Measurements from ENCODE around the gene OR1F1.

DNA sequence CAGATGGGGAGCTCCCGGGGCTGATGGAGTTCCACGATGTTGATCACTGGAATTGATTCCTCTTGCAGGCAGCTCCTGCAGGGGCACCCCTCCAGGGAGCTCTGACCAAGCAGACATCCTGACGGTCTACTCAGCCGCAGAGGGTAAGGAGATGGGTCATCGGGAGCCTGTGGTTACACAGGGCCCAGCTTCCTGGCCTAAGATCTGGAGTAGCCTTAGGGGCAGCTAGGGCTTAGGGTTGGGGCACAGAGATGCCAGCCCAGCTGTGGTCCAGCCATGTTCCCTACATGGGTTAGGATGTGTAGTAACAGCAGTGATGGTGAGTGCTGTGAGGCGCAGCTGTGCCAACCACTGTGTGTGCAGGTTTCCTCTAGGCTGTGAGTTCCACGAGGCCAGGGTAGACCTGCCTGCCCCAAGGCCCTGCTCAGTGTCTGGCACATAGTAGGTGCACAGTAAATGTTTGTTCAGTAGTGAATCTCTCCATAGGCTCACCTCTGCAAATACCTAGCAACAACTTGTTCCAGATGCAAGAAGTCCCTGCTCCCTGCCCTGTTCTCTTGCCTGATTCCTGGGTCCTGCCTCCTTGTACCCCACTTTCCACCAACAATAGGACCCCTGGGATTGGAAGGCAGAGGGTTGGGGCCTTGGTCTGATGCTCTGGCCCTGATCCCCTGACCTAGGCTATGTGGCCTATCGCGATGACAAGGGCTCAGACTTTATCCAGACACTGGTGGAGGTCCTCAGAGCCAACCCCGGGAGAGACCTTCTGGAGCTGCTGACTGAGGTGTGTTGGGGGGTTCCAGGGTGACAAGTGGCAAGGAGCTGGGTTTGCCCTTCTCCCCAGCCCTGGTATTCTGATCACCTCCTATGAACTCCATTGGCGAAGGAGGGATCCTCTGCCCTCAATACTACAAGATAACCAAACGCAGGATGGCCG, 39.5 kb upstream of the OR1F1 start:
- TF ChIP-seq EZH2 (IDR thresholded peaks at IDR 0.05; ENCODE audit: borderline replicate concordance, low read length) = no peak
- TF ChIP-seq, protein P1, sequence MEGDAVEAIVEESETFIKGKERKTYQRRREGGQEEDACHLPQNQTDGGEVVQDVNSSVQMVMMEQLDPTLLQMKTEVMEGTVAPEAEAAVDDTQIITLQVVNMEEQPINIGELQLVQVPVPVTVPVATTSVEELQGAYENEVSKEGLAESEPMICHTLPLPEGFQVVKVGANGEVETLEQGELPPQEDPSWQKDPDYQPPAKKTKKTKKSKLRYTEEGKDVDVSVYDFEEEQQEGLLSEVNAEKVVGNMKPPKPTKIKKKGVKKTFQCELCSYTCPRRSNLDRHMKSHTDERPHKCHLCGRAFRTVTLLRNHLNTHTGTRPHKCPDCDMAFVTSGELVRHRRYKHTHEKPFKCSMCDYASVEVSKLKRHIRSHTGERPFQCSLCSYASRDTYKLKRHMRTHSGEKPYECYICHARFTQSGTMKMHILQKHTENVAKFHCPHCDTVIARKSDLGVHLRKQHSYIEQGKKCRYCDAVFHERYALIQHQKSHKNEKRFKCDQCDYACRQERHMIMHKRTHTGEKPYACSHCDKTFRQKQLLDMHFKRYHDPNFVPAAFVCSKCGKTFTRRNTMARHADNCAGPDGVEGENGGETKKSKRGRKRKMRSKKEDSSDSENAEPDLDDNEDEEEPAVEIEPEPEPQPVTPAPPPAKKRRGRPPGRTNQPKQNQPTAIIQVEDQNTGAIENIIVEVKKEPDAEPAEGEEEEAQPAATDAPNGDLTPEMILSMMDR (conservative IDR thresholded peaks at IDR 0.05 in 1 of 2, IDR thresholded peaks at IDR 0.05 in 1 of 2; ENCODE audit: extremely low read depth in 1 of 2, insufficient read depth in 1 of 2, low read depth in 1 of 2, low read length in 2 of 2) = no peak
